ENCODE results near the gene PAM.

DNA sequence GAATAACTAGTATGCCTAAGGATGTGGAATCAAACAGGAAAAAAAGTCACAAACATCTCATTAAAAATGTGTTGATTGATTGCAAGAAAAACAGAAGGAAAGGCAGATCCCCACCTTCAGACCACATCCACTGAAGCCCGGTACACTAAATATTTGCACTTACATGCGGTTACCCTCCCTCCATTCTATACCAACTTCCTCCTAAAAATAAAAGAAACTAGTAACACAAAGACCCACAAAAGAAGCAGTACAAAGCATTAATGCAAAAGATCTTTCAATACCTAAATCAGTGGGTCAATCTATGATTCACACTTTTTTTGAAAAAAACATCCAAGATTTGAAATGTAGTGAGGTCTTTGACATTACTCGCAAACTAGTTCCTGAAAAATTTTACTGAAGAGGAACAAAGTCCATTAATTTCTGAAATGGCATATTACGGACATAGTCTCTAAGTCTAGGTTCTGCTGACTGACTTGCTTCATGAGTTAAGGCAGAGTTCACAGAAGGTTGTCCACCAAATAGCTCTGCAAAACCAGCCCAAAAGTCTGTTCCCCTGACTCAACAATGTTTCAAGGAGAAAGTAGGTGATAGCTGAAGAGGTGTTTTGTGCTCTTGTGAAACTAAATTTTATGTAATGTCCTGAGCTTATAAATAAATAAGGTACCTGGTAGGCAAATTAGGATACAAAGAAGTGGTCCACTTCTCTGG lies 100.7 kb downstream of the PAM start:
- TF ChIP-seq, protein P1, sequence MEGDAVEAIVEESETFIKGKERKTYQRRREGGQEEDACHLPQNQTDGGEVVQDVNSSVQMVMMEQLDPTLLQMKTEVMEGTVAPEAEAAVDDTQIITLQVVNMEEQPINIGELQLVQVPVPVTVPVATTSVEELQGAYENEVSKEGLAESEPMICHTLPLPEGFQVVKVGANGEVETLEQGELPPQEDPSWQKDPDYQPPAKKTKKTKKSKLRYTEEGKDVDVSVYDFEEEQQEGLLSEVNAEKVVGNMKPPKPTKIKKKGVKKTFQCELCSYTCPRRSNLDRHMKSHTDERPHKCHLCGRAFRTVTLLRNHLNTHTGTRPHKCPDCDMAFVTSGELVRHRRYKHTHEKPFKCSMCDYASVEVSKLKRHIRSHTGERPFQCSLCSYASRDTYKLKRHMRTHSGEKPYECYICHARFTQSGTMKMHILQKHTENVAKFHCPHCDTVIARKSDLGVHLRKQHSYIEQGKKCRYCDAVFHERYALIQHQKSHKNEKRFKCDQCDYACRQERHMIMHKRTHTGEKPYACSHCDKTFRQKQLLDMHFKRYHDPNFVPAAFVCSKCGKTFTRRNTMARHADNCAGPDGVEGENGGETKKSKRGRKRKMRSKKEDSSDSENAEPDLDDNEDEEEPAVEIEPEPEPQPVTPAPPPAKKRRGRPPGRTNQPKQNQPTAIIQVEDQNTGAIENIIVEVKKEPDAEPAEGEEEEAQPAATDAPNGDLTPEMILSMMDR (conservative IDR thresholded peaks at IDR 0.05; ENCODE audit: low read depth, low read length), result no peak
- TF ChIP-seq EZH2 (IDR thresholded peaks at IDR 0.05; ENCODE audit: low read length, unreplicated experiment), result no peak

All from PC-3 (cell line).